GM21360 (cell line): ENCODE data around the gene SGPL1.
A peak's percentile ranks its signal among the peaks of the same experiment; 100 is the strongest.

Source experiments
- ATAC-seq: cut with Tn5 transposase; IDR thresholded peaks from one replicate; pipeline ENCODE4 v1.9.1; 2021; ENCODE audit warnings: mild to moderate bottlenecking, moderate library complexity; ENCODE audit not compliant: unreplicated experiment

Gene SGPL1

GRCh38 chr10:70809726-70810125 lies 6.0 kb upstream of the SGPL1 start:
- ATAC-seq = no peak

GRCh38 chr10:70810967-70811366 lies 4.8 kb upstream of the SGPL1 start:
- ATAC-seq = no peak

DNA sequence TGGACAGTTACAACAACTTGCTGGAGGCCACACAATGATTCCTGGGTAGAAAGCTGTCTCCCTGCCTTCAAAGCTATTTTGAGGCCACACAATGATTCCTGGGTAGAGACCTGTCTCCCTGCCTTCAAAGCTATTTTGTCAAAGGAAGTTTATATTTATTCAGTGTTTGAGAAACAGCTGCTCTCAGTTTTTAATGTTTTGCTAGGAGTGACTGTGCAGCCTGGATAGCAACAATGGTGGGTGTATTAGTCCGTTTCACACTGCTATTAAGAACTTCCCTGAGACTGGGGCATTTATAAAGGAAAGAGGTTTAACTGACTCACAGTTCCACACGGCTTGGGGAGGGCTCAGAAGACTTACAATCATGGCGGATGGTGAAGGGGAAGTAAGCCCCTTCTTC lies 3.9 kb upstream of the SGPL1 start:
- no peak for ATAC-seq

GRCh38 chr10:70812814-70813213 lies 2.9 kb upstream of the SGPL1 start:
- no peak for ATAC-seq

DNA sequence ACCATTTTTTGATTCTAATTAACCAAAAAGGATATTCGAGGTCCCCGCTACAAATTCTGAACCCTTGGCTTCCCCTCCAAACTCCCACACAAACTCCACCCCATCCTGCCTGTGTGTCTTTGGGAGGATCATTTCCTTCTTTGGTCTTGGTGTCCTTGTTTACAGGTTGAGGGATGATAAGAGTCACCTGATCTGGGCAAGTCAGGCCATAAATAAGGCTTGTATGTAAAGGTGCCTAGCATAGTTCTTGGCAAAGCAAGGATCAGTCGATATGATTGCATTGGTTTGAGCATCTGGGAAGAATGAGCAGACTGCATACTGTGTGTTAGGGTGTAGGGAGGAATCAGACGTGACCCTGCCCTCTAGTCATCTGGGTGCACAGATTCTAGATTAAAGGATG lies 1.6 kb upstream of the SGPL1 start:
- no peak for ATAC-seq

DNA sequence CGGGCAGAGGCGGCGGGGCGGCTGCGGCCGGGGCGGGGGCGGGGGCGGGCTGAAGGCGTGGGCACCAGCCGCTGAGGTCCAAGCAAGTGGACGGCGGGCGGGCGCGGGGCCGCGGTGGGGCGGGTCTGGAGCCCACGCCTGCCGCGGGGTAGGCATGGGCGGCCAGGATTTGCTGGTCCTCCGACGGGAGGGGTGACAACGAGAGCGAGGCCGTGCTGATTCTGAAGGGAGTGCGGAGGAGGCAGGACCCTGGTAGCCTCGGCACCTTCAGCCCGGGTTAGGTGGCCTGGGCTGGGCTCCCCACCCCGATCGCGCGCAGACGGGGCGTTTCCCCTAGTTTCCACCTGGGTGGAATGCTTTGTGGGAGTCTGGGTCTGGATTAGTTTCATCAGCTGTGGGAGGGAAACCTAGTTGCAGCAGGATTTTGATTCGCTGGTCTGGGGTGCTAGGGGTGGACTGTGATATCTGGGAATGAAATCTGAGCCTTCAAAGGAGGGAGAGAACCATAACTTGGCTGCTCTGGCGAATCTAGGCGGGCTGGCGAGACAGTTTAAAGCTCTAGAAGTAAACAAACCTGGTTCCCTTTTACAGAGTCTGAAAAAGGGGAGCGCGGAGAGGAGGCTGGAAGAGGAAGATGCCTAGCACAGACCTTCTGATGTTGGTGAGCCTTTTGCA lies 609 bp downstream of the SGPL1 start:
- peak; percentile 27 for ATAC-seq

GRCh38 chr10:70820976-70821750 lies 5.4 kb downstream of the SGPL1 start:
- no peak for ATAC-seq

DNA sequence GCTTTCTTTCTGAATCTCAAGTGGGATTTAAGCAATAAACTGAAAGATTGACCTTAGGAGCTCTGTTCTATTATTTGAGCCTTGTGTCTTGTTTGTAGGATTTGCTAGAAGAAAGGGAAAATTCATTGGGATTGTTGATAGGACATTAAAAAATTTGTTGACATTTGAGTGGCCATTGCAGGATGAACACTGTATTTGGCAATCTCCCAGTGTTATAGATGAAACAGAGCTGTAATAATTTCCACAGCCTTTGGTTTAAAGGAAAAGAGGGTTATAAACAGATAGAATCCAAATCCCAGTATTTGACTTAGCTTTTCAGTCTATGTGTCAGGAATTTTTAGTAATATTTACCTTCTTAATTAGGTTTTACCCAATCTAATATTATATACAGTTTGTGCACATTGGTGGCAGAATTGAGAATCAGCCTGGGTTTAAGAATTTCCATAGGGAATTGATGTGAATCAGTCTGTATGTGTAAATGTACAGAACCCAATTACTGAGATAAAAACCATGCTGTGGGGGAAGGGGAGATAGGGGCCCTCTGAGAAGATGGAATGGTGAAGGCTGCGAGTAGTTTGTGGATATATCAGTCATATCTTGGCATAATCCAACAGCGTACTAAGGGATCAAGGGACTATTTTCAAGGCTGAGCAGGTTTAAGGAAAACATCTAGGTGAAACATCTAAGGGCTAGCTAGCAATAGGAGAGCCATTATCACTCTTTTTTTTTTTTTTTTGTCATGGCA lies 6.5 kb downstream of the SGPL1 start:
- ATAC-seq = no peak

GRCh38 chr10:70827086-70827757 lies 11.5 kb downstream of the SGPL1 start:
- no peak for ATAC-seq

DNA sequence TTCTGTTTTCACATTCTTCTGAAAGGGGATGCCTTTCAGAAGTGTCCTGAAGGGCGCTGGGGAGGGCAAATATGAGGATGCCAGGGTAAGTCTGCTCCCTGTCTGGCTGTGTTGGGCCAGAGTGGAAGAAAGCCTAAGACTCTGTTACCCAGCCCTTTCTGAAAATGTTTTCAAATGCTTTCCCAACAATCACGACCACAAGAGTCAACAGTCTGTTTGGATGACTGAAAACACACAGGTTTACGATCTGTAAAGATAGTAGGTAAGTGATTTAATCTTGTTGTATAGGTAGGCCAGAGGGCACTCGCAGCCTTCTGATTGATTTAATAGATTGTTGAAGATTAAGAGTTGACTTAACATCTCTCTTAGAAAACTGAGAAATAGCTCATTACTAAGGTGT lies 13.2 kb downstream of the SGPL1 start:
- ATAC-seq = no peak

DNA sequence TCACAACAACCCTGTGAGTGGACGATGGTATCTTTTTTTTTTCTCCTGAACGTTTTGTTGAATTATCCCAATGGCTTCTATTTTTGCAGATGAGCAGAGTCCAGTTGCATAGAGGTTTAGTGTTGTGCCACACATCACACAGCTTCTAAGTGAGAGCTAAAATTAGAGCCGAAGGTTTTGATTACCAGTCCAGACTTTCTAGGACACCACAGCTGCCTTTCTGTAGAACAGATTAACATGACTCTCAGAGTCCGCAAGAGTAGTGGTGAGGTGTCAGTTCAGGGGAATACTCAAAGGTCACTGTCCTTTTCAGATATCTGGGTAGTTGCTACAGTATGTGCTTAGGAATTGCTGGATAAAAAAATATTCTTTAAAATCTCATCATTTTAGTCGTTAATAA lies 13.8 kb downstream of the SGPL1 start:
- no peak for ATAC-seq

DNA sequence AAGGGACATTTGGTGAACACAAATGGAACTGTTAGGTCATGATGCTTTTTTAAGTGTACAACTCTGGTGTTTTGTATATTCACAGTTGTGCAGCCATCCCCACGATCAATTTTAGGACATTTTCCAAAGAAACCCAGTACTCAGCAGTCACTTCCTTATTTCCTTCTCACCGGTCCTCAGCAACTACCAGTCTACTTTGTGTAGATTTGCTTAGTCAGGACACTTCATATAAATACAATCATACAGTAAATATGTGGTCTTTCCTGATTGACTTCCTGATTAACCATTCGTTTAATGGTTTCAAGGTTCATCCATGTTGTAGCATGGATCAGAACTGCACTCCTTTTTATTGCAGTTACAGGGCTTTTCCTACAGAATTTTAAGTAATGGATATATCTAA lies 14.4 kb downstream of the SGPL1 start:
- no peak for ATAC-seq

DNA sequence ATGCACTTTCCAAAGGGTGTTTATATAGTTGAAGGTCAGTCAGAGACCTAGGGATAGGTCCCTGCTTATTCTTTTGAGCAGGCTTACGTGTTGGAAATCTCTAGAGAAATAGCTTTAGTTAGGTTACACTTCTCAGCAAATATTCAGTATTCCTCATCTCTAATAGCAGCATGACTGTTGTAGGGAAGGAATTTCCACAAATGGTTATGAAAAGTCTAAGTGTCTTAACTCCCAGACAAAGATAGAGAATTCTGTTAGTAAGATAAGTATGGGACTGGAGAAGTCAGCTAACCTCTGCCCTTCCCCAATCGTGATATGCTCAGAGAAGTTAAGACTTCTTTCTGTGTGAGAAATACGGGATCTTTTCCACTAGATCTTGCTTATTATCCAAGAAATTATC lies 16.5 kb downstream of the SGPL1 start:
- no peak for ATAC-seq

DNA sequence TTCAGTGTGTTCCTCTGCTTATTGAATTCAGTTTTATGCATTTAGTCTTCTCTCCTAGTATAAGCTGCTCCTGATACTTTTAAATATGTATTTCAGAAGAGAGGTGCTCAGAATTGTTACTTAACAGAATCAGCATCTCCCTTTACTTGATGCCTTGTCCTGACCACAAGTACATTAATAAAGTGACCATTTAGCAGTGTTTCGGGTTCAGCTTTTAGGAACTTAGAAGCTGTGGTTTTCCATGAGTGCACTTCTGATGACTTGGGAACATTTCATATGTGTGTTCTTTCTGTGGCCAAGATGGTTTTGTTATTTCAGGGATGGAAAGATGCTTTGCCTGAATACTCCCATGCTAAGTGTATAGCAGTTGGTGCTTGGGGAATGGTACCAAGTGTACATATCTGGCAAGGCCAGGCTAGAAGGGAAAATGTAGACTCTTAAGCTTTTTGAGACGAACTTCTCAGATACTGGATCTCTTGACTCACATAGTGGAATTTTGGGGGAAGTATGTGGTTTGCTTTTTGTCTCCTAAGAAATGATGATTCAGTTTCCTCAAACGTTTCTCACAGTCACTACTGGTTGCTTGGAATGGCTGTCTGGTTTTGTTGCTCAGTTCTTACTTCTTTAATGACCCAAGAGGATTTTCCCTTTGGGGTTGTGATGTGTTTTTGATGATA lies 17.2 kb downstream of the SGPL1 start:
- ATAC-seq = no peak

- no peak for ATAC-seq
Measured at GRCh38 chr10:70833601-70834000, 17.9 kb downstream of the SGPL1 start.

DNA sequence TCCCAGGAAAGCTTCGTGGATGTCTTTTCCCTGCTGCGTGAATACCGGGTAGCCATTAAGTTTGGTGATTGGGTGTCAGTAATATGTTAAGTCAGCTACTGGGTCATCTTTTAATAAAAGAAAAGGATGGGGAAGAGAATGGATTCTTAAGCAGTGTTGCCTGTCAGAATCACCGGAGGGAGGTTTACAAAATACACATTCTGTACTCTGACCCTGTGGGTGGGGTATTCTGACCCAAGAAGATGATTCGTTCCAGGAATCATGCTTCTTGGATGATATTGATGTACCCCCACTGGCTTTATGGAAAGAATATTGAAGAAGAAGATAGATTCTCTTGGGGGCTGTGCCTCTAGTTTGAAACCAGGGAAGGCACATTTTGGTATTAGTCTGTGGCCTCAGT lies 18.3 kb downstream of the SGPL1 start:
- no peak for ATAC-seq

GRCh38 chr10:70834441-70835151 lies 18.8 kb downstream of the SGPL1 start:
- no peak for ATAC-seq

GRCh38 chr10:70836319-70836718 lies 20.6 kb downstream of the SGPL1 start:
- ATAC-seq = no peak

GRCh38 chr10:70837660-70838059 lies 21.9 kb downstream of the SGPL1 start:
- no peak for ATAC-seq

DNA sequence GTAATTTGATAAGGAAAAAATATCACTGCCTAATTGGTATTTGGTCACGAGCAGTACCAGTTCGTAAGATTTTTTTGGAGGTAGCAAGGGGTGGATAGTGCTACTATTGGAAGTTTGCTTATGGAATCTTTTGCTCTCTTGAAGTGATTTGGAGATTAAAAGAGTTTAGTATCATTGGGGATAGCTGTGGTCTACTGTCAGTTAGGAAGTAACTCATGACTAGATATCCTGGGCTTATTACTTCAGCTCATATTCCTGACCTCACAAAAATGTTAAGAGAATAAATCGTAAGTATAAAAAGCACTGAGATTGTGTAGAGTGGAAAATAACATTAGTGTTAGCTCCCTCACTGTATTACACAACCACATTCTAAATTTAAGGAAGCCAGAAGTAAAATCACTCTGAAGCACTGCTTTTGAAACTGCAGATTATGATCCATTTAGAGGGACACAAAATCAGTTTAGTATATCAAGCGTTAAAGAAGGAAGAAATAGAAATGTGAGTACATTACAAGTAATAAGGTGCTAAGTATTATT lies 22.6 kb downstream of the SGPL1 start:
- ATAC-seq = no peak
